ENCODE measurements around the gene TMX2. TPM values are rescaled to one million over a fixed set of nuclear protein-coding genes. Genes with fewer than 3 reads are reported as not detected.

TMX2 gene
- total and polyA plus RNA-seq, 9 of the 15 experiments (the other 6 are each of a cell fraction or from before 2014, with no cell fraction given), result 176 to 433 (median 227) TPM

DNA sequence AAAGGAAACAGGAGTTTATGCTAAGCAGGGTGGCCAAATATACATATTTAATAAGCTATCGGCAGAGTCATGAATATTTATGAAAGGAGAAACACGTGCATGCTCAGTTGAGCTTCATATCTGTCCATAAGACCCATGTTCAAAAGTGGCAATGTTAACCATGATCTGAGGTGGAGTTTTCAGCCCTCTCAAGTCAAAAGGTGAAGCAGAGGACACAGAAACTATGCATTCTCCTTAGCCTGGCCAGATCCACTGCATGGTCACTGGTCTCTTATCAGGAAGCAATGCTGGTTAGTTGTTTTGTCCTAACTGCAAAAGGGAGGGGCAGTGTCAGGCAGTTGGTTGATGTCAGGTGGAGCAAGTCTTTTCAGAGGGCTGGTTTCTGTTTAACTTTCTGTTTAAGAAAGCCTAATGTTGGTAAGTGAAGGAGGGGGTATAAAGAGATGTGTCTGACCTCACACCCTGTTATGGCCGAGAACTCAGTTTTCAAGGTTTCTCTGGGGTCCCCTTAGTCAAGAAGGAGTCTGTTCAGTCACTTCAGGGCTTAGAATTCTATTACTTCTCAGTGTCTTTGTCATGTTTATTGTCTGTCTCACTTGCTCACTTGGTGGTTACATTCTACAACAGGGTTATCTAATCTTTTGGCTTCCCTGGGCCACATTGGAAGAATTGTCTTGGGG is 23.4 kb downstream of the TMX2 start (continued):
- TF ChIP-seq, protein P1, sequence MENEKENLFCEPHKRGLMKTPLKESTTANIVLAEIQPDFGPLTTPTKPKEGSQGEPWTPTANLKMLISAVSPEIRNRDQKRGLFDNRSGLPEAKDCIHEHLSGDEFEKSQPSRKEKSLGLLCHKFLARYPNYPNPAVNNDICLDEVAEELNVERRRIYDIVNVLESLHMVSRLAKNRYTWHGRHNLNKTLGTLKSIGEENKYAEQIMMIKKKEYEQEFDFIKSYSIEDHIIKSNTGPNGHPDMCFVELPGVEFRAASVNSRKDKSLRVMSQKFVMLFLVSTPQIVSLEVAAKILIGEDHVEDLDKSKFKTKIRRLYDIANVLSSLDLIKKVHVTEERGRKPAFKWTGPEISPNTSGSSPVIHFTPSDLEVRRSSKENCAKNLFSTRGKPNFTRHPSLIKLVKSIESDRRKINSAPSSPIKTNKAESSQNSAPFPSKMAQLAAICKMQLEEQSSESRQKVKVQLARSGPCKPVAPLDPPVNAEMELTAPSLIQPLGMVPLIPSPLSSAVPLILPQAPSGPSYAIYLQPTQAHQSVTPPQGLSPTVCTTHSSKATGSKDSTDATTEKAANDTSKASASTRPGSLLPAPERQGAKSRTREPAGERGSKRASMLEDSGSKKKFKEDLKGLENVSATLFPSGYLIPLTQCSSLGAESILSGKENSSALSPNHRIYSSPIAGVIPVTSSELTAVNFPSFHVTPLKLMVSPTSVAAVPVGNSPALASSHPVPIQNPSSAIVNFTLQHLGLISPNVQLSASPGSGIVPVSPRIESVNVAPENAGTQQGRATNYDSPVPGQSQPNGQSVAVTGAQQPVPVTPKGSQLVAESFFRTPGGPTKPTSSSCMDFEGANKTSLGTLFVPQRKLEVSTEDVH (IDR thresholded peaks at IDR 0.05; ENCODE audit: low read depth, partially characterized antibody), result peak; percentile 23
- no peak for TF ChIP-seq RBBP5 (IDR thresholded peaks at IDR 0.05; ENCODE audit: borderline replicate concordance, insufficient read depth, low read length, poor library complexity, severe bottlenecking)
- TF ChIP-seq RB1 (IDR thresholded peaks at IDR 0.05; ENCODE audit: low read depth), result no peak
- TF ChIP-seq ILF3 (IDR thresholded peaks at IDR 0.05; ENCODE audit: borderline replicate concordance), result no peak
- no peak for TF ChIP-seq TCFL5 (CRISPR knock-in tag; conservative IDR thresholded peaks at IDR 0.05)
- peak; percentile 69 for TF ChIP-seq DPF2 (IDR thresholded peaks at IDR 0.05)
- TF ChIP-seq, protein P2, sequence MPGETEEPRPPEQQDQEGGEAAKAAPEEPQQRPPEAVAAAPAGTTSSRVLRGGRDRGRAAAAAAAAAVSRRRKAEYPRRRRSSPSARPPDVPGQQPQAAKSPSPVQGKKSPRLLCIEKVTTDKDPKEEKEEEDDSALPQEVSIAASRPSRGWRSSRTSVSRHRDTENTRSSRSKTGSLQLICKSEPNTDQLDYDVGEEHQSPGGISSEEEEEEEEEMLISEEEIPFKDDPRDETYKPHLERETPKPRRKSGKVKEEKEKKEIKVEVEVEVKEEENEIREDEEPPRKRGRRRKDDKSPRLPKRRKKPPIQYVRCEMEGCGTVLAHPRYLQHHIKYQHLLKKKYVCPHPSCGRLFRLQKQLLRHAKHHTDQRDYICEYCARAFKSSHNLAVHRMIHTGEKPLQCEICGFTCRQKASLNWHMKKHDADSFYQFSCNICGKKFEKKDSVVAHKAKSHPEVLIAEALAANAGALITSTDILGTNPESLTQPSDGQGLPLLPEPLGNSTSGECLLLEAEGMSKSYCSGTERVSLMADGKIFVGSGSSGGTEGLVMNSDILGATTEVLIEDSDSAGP (CRISPR knock-in tag; IDR thresholded peaks at IDR 0.05), result no peak
- TF ChIP-seq LEF1 (IDR thresholded peaks at IDR 0.05), result peak; percentile 72
- TF ChIP-seq KLF6 (CRISPR knock-in tag; IDR thresholded peaks at IDR 0.05; ENCODE audit: borderline replicate concordance), result peak; percentile 17; the same call in 1 of the 2 replicates
- TF ChIP-seq SPI1 (IDR thresholded peaks at IDR 0.05; ENCODE audit: borderline replicate concordance, low read depth, low read length), result no peak
- TF ChIP-seq HDAC2 (IDR thresholded peaks at IDR 0.05), result peak; percentile 52; the same call in 1 of the 2 replicates
- TF ChIP-seq RUNX1 (IDR thresholded peaks at IDR 0.05; ENCODE audit: low read depth), result no peak
- TF ChIP-seq, protein P3, sequence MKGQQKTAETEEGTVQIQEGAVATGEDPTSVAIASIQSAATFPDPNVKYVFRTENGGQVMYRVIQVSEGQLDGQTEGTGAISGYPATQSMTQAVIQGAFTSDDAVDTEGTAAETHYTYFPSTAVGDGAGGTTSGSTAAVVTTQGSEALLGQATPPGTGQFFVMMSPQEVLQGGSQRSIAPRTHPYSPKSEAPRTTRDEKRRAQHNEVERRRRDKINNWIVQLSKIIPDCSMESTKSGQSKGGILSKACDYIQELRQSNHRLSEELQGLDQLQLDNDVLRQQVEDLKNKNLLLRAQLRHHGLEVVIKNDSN (CRISPR knock-in tag; IDR thresholded peaks at IDR 0.05), result peak; percentile 37; the same call in 1 of the 2 replicates
- TF ChIP-seq, protein P4, sequence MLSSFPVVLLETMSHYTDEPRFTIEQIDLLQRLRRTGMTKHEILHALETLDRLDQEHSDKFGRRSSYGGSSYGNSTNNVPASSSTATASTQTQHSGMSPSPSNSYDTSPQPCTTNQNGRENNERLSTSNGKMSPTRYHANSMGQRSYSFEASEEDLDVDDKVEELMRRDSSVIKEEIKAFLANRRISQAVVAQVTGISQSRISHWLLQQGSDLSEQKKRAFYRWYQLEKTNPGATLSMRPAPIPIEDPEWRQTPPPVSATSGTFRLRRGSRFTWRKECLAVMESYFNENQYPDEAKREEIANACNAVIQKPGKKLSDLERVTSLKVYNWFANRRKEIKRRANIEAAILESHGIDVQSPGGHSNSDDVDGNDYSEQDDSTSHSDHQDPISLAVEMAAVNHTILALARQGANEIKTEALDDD (IDR thresholded peaks at IDR 0.05), result peak; percentile 100
- TF ChIP-seq, protein P5, sequence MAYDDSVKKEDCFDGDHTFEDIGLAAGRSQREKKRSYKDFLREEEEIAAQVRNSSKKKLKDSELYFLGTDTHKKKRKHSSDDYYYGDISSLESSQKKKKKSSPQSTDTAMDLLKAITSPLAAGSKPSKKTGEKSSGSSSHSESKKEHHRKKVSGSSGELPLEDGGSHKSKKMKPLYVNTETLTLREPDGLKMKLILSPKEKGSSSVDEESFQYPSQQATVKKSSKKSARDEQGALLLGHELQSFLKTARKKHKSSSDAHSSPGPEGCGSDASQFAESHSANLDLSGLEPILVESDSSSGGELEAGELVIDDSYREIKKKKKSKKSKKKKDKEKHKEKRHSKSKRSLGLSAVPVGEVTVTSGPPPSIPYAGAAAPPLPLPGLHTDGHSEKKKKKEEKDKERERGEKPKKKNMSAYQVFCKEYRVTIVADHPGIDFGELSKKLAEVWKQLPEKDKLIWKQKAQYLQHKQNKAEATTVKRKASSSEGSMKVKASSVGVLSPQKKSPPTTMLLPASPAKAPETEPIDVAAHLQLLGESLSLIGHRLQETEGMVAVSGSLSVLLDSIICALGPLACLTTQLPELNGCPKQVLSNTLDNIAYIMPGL (CRISPR knock-in tag; IDR thresholded peaks at IDR 0.05), result no peak
- 0 out of 2 replicates have a peak, but pooled peaks have one; percentile 39 for TF ChIP-seq ELF4 (CRISPR knock-in tag; IDR thresholded peaks at IDR 0.05)
- peak in 1 of 2 experiments; percentile 11; a peak in 1 of 4 replicates for TF ChIP-seq SIN3A (IDR thresholded peaks at IDR 0.05; ENCODE audit: borderline replicate concordance in 2 of 2, control insufficient read depth in 1 of 2, low read depth in 2 of 2, low read length in 2 of 2)
- TF ChIP-seq, protein P6, sequence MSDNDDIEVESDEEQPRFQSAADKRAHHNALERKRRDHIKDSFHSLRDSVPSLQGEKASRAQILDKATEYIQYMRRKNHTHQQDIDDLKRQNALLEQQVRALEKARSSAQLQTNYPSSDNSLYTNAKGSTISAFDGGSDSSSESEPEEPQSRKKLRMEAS (CRISPR knock-in tag; IDR thresholded peaks at IDR 0.05), result peak; percentile 45; the same call in 1 of the 2 replicates
- TF ChIP-seq TEAD1 (CRISPR knock-in tag; IDR thresholded peaks at IDR 0.05), result 0 out of 4 replicates have a peak, but pooled peaks have one; percentile 20 to 31
